GM21367 (cell line): ENCODE measurements around the gene SIM2.

Source experiments
- ATAC-seq: cut with Tn5 transposase; IDR thresholded peaks from one replicate; pipeline ENCODE4 v1.9.1; 2021; ENCODE audit not compliant: unreplicated experiment

SIM2 gene

GRCh38 chr21:36713746-36714145, 14.8 kb downstream of the SIM2 start:
- no peak for ATAC-seq

GRCh38 chr21:36716387-36716786, 17.5 kb downstream of the SIM2 start:
- ATAC-seq: no peak

GRCh38 chr21:36716836-36717235, 17.9 kb downstream of the SIM2 start:
- ATAC-seq: no peak

GRCh38 chr21:36717976-36718375, 19.1 kb downstream of the SIM2 start:
- no peak for ATAC-seq

GRCh38 chr21:36718951-36719501, 20.1 kb downstream of the SIM2 start:
- ATAC-seq: no peak

- no peak for ATAC-seq
These were observed 20.7 kb downstream of the SIM2 start for GRCh38 chr21:36719614-36720013.

- no peak for ATAC-seq
These were observed 22.9 kb downstream of the SIM2 start for GRCh38 chr21:36721817-36722216.

GRCh38 chr21:36722370-36723368, 23.8 kb downstream of the SIM2 start:
- ATAC-seq: no peak

- ATAC-seq: no peak
These were observed 24.5 kb downstream of the SIM2 start for GRCh38 chr21:36723371-36723881.

GRCh38 chr21:36724660-36725059, 25.7 kb downstream of the SIM2 start:
- no peak for ATAC-seq

GRCh38 chr21:36725793-36726386, 27.0 kb downstream of the SIM2 start:
- no peak for ATAC-seq

GRCh38 chr21:36727866-36728265, 29.0 kb downstream of the SIM2 start:
- ATAC-seq: no peak

- ATAC-seq: no peak
These were observed 29.6 kb downstream of the SIM2 start for GRCh38 chr21:36728371-36729111.

- ATAC-seq: no peak
These were observed 30.5 kb downstream of the SIM2 start for GRCh38 chr21:36729310-36729970.

- no peak for ATAC-seq
These were observed 31.7 kb downstream of the SIM2 start for GRCh38 chr21:36730291-36731281.

GRCh38 chr21:36732217-36732616, 33.3 kb downstream of the SIM2 start:
- ATAC-seq: no peak

GRCh38 chr21:36732761-36733160, 33.8 kb downstream of the SIM2 start:
- ATAC-seq: no peak

- no peak for ATAC-seq
These were observed 34.9 kb downstream of the SIM2 start for GRCh38 chr21:36733857-36734256.
